H1 (cell line): ENCODE measurements around the gene LRP11. TPM values are rescaled to one million over a fixed set of nuclear protein-coding genes. Genes with fewer than 3 reads are reported as not detected.

Experiments used
- CTCF ChIA-PET: fragments of 300-600 bp; sonication (Branson Sonifier 250); formaldehyde crosslinking; loops from one replicate; lab custom pipeline; 2021; ENCODE audit not compliant: partially characterized antibody; lab: Charles Lee
- POLR2A ChIA-PET: fragments of 300-600 bp; sonication (Branson Sonifier 250); formaldehyde crosslinking; loops from one replicate; lab custom pipeline; 2021; ENCODE audit warnings: inconsistent platforms; ENCODE audit not compliant: partially characterized antibody; lab: Charles Lee
- DNase-seq, 2 experiments: peaks; one replicate each; pipeline versions ENCODE4 v3.0.0 to v3.0.0-alpha.2; 2010 to 2022; ENCODE audit warnings: low spot score in 2 of 2, low read depth in 1 of 2, mixed read lengths in 1 of 2
- FAIRE-seq: peaks from 2 replicates; lab custom pipeline; 2011; peaks lifted over from hg19 to GRCh38; lab: Jason Lieb, UNC
- H2AFZ ChIP-seq: 2 replicates; pipeline ENCODE4 v1.8.1; 2012; ENCODE audit warnings: low read length, inconsistent platforms
- H2AK5ac ChIP-seq: 2 replicates; pipeline ENCODE4 v1.6.1; 2013; ENCODE audit warnings: low read depth, low read length
- H2BK120ac ChIP-seq: replicated peaks from 2 replicates; pipeline ENCODE3; 2013; ENCODE audit warnings: low read depth, low read length, inconsistent platforms
- H2BK12ac ChIP-seq: 2 replicates; pipeline ENCODE4 v1.6.1; 2013; ENCODE audit warnings: low read depth, low read length
- H2BK15ac ChIP-seq: 2 replicates; pipeline ENCODE4 v1.6.1; 2013; ENCODE audit warnings: low read length
- H2BK20ac ChIP-seq: 2 replicates; pipeline ENCODE4 v1.6.1; 2013; ENCODE audit warnings: low read length
- H2BK5ac ChIP-seq: 2 replicates; pipeline ENCODE4 v1.6.1; 2013; ENCODE audit warnings: low read depth, low read length
- H3K14ac ChIP-seq: 2 replicates; pipeline ENCODE4 v1.6.1; 2013; ENCODE audit warnings: inconsistent platforms; ENCODE audit not compliant: insufficient read length
- H3K18ac ChIP-seq: 2 replicates; pipeline ENCODE4 v1.6.1; 2013; ENCODE audit warnings: low read length; ENCODE audit errors: extremely low read depth
- H3K23ac ChIP-seq: 2 replicates; pipeline ENCODE4 v1.6.1; 2013; ENCODE audit warnings: inconsistent platforms; ENCODE audit not compliant: insufficient read length
- H3K23me2 ChIP-seq: 2 replicates; pipeline ENCODE4 v1.6.1; 2013; ENCODE audit warnings: low read depth, low read length
- H3K27ac ChIP-seq: 2 replicates; pipeline ENCODE4 v1.6.1; 2011; ENCODE audit warnings: low read depth, low read length, inconsistent platforms
- H3K27me3 ChIP-seq, 4 experiments: replicated peaks in 1 of 4; 1 replicate in 1 of 4; 2 replicates in 3 of 4; pipeline versions ENCODE4 v1.6.1 to v1.8.1; 2011 to 2013; ENCODE audit warnings: low read length in 3 of 4, mild to moderate bottlenecking in 3 of 4, inconsistent platforms in 2 of 4, mixed read lengths in 2 of 4, moderate library complexity in 1 of 4; ENCODE audit not compliant: control insufficient read depth in 3 of 4, insufficient read depth in 3 of 4; ENCODE audit errors: extremely low read depth in 1 of 4
- H3K36me3 ChIP-seq, 4 experiments: 2 replicates each; pipeline versions ENCODE4 v1.6.1 to v1.8.1; 2011 to 2013; ENCODE audit warnings: mild to moderate bottlenecking in 4 of 4, low read length in 3 of 4, moderate library complexity in 2 of 4, control low read depth in 1 of 4, inconsistent platforms in 1 of 4; ENCODE audit not compliant: insufficient read depth in 4 of 4, control insufficient read depth in 2 of 4
- H3K4ac ChIP-seq: replicated peaks from 2 replicates; pipeline ENCODE3; 2013; ENCODE audit warnings: low read length, low read depth, mixed read lengths, inconsistent platforms; ENCODE audit not compliant: insufficient read length
- H3K4me1 ChIP-seq, 4 experiments: replicated peaks in 1 of 4; 1 replicate in 1 of 4; 2 replicates in 3 of 4; pipeline versions ENCODE4 v1.6.1 to v1.8.1; 2011 to 2013; ENCODE audit warnings: low read length in 3 of 4, inconsistent platforms in 2 of 4, mixed read lengths in 1 of 4; ENCODE audit not compliant: insufficient read depth in 4 of 4, control insufficient read depth in 3 of 4
- H3K4me2 ChIP-seq, 2 experiments: 2 replicates each; pipeline versions ENCODE4 v1.6.1 to v1.8.1; 2011 to 2013; ENCODE audit warnings: low read depth in 2 of 2, low read length in 2 of 2, control low read depth in 1 of 2, inconsistent platforms in 1 of 2, mild to moderate bottlenecking in 1 of 2; ENCODE audit not compliant: insufficient read depth in 1 of 2
- H3K4me3 ChIP-seq, 4 experiments: fragments of 200-600, 300-600 bp in 1 of 4; sonication (generic), shearing (Covaris generic), sonication (Bioruptor Twin) in 1 of 4; 2 replicates each; pipeline versions ENCODE4 v1.5.1 to v1.8.1; 2011 to 2016; ENCODE audit warnings: low read length in 4 of 4, low read depth in 3 of 4, control low read depth in 2 of 4, inconsistent platforms in 2 of 4, mild to moderate bottlenecking in 2 of 4, mixed read lengths in 1 of 4, moderate library complexity in 1 of 4; ENCODE audit not compliant: insufficient read depth in 2 of 4; ENCODE audit errors: extremely low read depth in 1 of 4
- H3K56ac ChIP-seq: replicated peaks from 2 replicates; pipeline ENCODE3; 2013; ENCODE audit warnings: low read depth, mild to moderate bottlenecking, mixed read lengths, low read length, inconsistent platforms; ENCODE audit not compliant: insufficient read length
- H3K79me1 ChIP-seq: 2 replicates; pipeline ENCODE4 v1.6.1; 2013; ENCODE audit warnings: low read depth, low read length, control low read depth
- H3K79me2 ChIP-seq, 2 experiments: 2 replicates each; pipeline versions ENCODE4 v1.6.1 to v1.8.1; 2012 to 2013; ENCODE audit warnings: low read length in 2 of 2, mild to moderate bottlenecking in 2 of 2, inconsistent platforms in 1 of 2; ENCODE audit not compliant: insufficient read depth in 2 of 2, control insufficient read depth in 1 of 2
- H3K9ac ChIP-seq, 4 experiments: replicated peaks in 1 of 4; 1 replicate in 1 of 4; 2 replicates in 3 of 4; pipeline versions ENCODE4 v1.6.1 to v1.8.1; 2011 to 2013; ENCODE audit warnings: low read depth in 3 of 4, low read length in 3 of 4, control low read depth in 2 of 4, mild to moderate bottlenecking in 2 of 4, moderate library complexity in 2 of 4, inconsistent platforms in 1 of 4; ENCODE audit errors: extremely low read depth in 1 of 4
- H3K9me3 ChIP-seq, 2 experiments: 2 replicates each; pipeline versions ENCODE4 v1.6.1 to v1.8.1; 2012 to 2013; ENCODE audit warnings: mild to moderate bottlenecking in 2 of 2, moderate library complexity in 2 of 2, control low read depth in 1 of 2, inconsistent platforms in 1 of 2, low read depth in 1 of 2, low read length in 1 of 2, mixed read lengths in 1 of 2; ENCODE audit not compliant: insufficient read depth in 2 of 2
- H4K20me1 ChIP-seq, 2 experiments: replicated peaks in 1 of 2; 2 replicates each; pipeline versions ENCODE3 to v1.8.1; 2011 to 2013; ENCODE audit warnings: inconsistent platforms in 2 of 2, low read length in 2 of 2, mild to moderate bottlenecking in 1 of 2; ENCODE audit not compliant: insufficient read depth in 2 of 2, control insufficient read depth in 1 of 2
- H4K5ac ChIP-seq: 2 replicates; pipeline ENCODE4 v1.6.1; 2013; ENCODE audit warnings: low read length, low read depth, mixed read lengths, inconsistent platforms; ENCODE audit not compliant: insufficient read length
- H4K8ac ChIP-seq: 2 replicates; pipeline ENCODE4 v1.8.0; 2013; ENCODE audit warnings: mild to moderate bottlenecking, moderate library complexity, low read length, inconsistent platforms; ENCODE audit not compliant: insufficient read depth; ENCODE audit errors: extremely low read depth
- H4K91ac ChIP-seq: replicated peaks from 2 replicates; pipeline ENCODE3; 2013; ENCODE audit warnings: low read length, mixed read lengths, inconsistent platforms; ENCODE audit not compliant: insufficient read length
- CEBPB ChIP-seq: IDR thresholded peaks from 2 replicates; pipeline ENCODE4 v1.6.1; 2012; ENCODE audit warnings: low read depth, low read length
- CTCF ChIP-seq, 3 experiments: IDR thresholded peaks; 1 replicate in 2 of 3; 2 replicates in 1 of 3; pipeline versions ENCODE4 v1.5.1 to v1.6.1; 2011; ENCODE audit warnings: low read length in 3 of 3, mild to moderate bottlenecking in 3 of 3, inconsistent platforms in 2 of 3, low read depth in 1 of 3, moderate library complexity in 1 of 3; ENCODE audit not compliant: insufficient read depth in 1 of 3; ENCODE audit errors: control extremely low read depth in 1 of 3
- EZH2 ChIP-seq: fragments of 200-600 bp; sonication (generic); IDR thresholded peaks from 2 replicates; pipeline ENCODE4 v1.7.1; 2012; ENCODE audit warnings: low read depth, mild to moderate bottlenecking, moderate library complexity, low read length, inconsistent platforms; ENCODE audit not compliant: severe bottlenecking
- HDAC2 ChIP-seq, 2 experiments: fragments of 300-600 bp in 1 of 2; sonication (generic) in 1 of 2; IDR thresholded peaks; 2 replicates each; pipeline ENCODE4 v1.6.1; 2011 to 2012; ENCODE audit warnings: low read depth in 2 of 2, low read length in 2 of 2, mild to moderate bottlenecking in 2 of 2, moderate library complexity in 2 of 2, borderline replicate concordance in 1 of 2, inconsistent platforms in 1 of 2
- KDM5A ChIP-seq: fragments of 200-600 bp; IDR thresholded peaks from 2 replicates; pipeline ENCODE4 v1.7.1; 2012; ENCODE audit warnings: mild to moderate bottlenecking, low read length, inconsistent platforms, mixed read lengths
- NRF1 ChIP-seq: IDR thresholded peaks from 2 replicates; pipeline ENCODE4 v1.6.1; 2011; ENCODE audit warnings: mild to moderate bottlenecking, low read depth, low read length, improper control_type of control experiment
- SAP30 ChIP-seq: fragments of 300-600 bp; sonication (generic); IDR thresholded peaks from 2 replicates; pipeline ENCODE4 v1.7.1; 2012; ENCODE audit warnings: low read length, moderate library complexity, mild to moderate bottlenecking, inconsistent platforms; ENCODE audit not compliant: insufficient read depth, insufficient replicate concordance
- SIX5 ChIP-seq: IDR thresholded peaks from 2 replicates; pipeline ENCODE4 v1.6.1; 2011; ENCODE audit warnings: mild to moderate bottlenecking, low read depth, low read length
- TBP ChIP-seq: IDR thresholded peaks from 2 replicates; pipeline ENCODE4 v1.6.1; 2011; ENCODE audit warnings: low read depth, low read length, improper control_type of control experiment
- TCF12 ChIP-seq: IDR thresholded peaks from 2 replicates; pipeline ENCODE4 v1.6.1; 2011; ENCODE audit warnings: low read depth, mild to moderate bottlenecking, low read length
- TEAD4 ChIP-seq: IDR thresholded peaks from 2 replicates; pipeline ENCODE4 v1.6.1; 2012; ENCODE audit warnings: low read depth, low read length, inconsistent platforms, mixed read lengths
- WGBS, 2 experiments: shearing (Covaris generic) in 1 of 2; methylation state at CpG; one replicate each; pipeline versions ENCODE4 v1.1.6 to v1.1.7; 2013 to 2015; ENCODE audit warnings: low lambda C conversion rate in 2 of 2, mixed read lengths in 2 of 2, inconsistent platforms in 1 of 2, low coverage in 1 of 2, missing lambda C conversion rate in 1 of 2; ENCODE audit not compliant: insufficient replicate concordance in 2 of 2, insufficient coverage in 1 of 2, insufficient read length in 1 of 2; ENCODE audit errors: extremely low coverage in 1 of 2, missing lambda C conversion rate in 1 of 2; 5-methylcytosine and 5-hydroxymethylcytosine counted together
- polyA plus RNA-seq, 7 experiments: library from polyadenylated mRNA; depleted of rRNA in 3 of 7; stranded (reverse) in 5 of 7; unstranded in 2 of 7; fragments of >200 nt in 5 of 7; fragments of 200-250 nt in 2 of 7; gene quantifications; 1 replicate in 5 of 7; 2 replicates in 1 of 7; 4 replicates in 1 of 7; pipeline versions ENCODE4 v1.2.1 to v1.2.3, GENCODE V29; 2011 to 2013; ENCODE audit warnings: missing spikeins in 2 of 7, mixed read lengths in 2 of 7
- total RNA-seq: library from RNA; stranded (reverse); fragmentation: NEBNext Ultra II Directional; extraction: Animal tissue kit (Norgen Biotek cat#: 25700); gene quantifications from 2 replicates; pipeline ENCODE4 v1.2.1, GENCODE V29; 2021

The LRP11 gene
- total and polyA plus RNA-seq, 2 of the 8 experiments (the other 6 are each of a cell fraction or from before 2014, with no cell fraction given) = 11.0 to 20.0 TPM

GRCh38 chr6:149872233-149872632 is 8.1 kb upstream of the LRP11 start:
- ChIA-PET POLR2A (no interaction called here), CTCF (interaction anchor here (0.6 to 1.0 kb wide), 4 partner anchors 26 to 195 kb away, joined by 3 read pairs; no protein-coding TSS in a partner anchor)
- DNase-seq = no peak

More at GRCh38 chr6:149872233-149872632, 8.1 kb upstream of the LRP11 start:
- H3K18ac ChIP-seq = no peak overlapping the region
- no peak overlapping the region for H2BK12ac ChIP-seq
- no peaks in the 10 kb centered on the region for H4K20me1 ChIP-seq
- no peaks in the 10 kb centered on the region for H3K79me2 ChIP-seq
- no peak overlapping the region for H3K4ac ChIP-seq
- H3K9me3 ChIP-seq = no peaks in the 10 kb centered on the region
- H2AK5ac ChIP-seq = no peak overlapping the region
- H3K4me1 ChIP-seq = peaks cover 0 to 5% (median under 1%) of the 10 kb centered on the region in 4 experiments; a peak in 2 of 7 replicates
- no peak overlapping the region for H2BK5ac ChIP-seq
- H3K79me1 ChIP-seq = no peaks in the 10 kb centered on the region
- no peak overlapping the region for H3K9ac ChIP-seq
- no peak overlapping the region for H2AFZ ChIP-seq
- H3K14ac ChIP-seq = no peak overlapping the region
- TF ChIP-seq KDM5A = no peak
- TF ChIP-seq EZH2 = no peak
- TF ChIP-seq CTCF (IDR thresholded peaks at IDR 0.05; ENCODE audit: control extremely low read depth in 1 of 3, insufficient read depth in 1 of 3, low read depth in 1 of 3, low read length in 3 of 3) = no peak
- no peak for TF ChIP-seq SAP30
- no peak for TF ChIP-seq HDAC2 (IDR thresholded peaks at IDR 0.05; ENCODE audit: borderline replicate concordance in 1 of 2, low read depth in 2 of 2, low read length in 2 of 2)
- no peak for TF ChIP-seq TCF12
- TF ChIP-seq CEBPB = no peak
- no peak for TF ChIP-seq TEAD4
- no peak for TF ChIP-seq SIX5
- TF ChIP-seq TBP = no peak
- no peak for TF ChIP-seq NRF1
- H2BK20ac ChIP-seq = no peak overlapping the region
- no peak overlapping the region for H3K4me3 ChIP-seq
- H3K36me3 ChIP-seq = no peaks in the 10 kb centered on the region
- no peaks in the 10 kb centered on the region for H3K23me2 ChIP-seq
- WGBS, 2 experiments = 63% methylated on average over 1 of the region's 1 CpG; no CpG with 5 or more reads in 1 of the 2 experiments
- FAIRE-seq = no peak
- H3K27me3 ChIP-seq = no peaks in the 10 kb centered on the region; a peak in 1 of 7 replicates
- no peak overlapping the region for H3K23ac ChIP-seq
- no peak overlapping the region for H4K5ac ChIP-seq
- H4K91ac ChIP-seq = no peak overlapping the region
- no peak overlapping the region for H2BK120ac ChIP-seq
- no peak overlapping the region for H4K8ac ChIP-seq
- H3K56ac ChIP-seq = no peak overlapping the region
- no peak overlapping the region for H2BK15ac ChIP-seq
- H3K4me2 ChIP-seq = no peak overlapping the region
- H3K27ac ChIP-seq = no peak overlapping the region
